Endothelial cell of umbilical vein (primary cell): ENCODE measurements around the gene HCFC1R1. TPM values are rescaled to one million over a fixed set of nuclear protein-coding genes. Genes with fewer than 3 reads are reported as not detected.

Source experiments
- BruUV-seq: library from RNA; stranded (reverse); fragments of 400-500 nt; replicated peaks from 2 replicates; lab custom pipeline; 2021; lab: Mats Ljungman, UMichigan
- CTCF ChIA-PET: fragments of 300-600, 350-600 bp; sonication (Branson Sonifier 250); formaldehyde crosslinking; loops from one replicate; lab custom pipeline; 2021; ENCODE audit warnings: antibody characterized with exemption, inconsistent platforms; lab: Charles Lee
- POLR2A ChIA-PET: fragments of 300-600, 350-600 bp; sonication (Branson Sonifier 250); formaldehyde crosslinking; loops from one replicate; lab custom pipeline; 2021; ENCODE audit warnings: antibody characterized with exemption, inconsistent platforms; lab: Charles Lee
- DNase-seq: peaks from one replicate; pipeline ENCODE4 v3.0.0-alpha.2; 2011; ENCODE audit warnings: low read depth, low spot score
- FAIRE-seq: peaks from 2 replicates; lab custom pipeline; 2011; peaks lifted over from hg19 to GRCh38; lab: Jason Lieb, UNC
- H2AFZ ChIP-seq: 2 replicates; pipeline ENCODE4 v1.6.0; 2012; ENCODE audit warnings: low read depth, low read length, control low read depth, inconsistent platforms
- H3K27ac ChIP-seq: 2 replicates; pipeline ENCODE4 v1.5.1; 2011; ENCODE audit warnings: low read depth, mild to moderate bottlenecking, control low read depth, low read length, moderate library complexity; ENCODE audit not compliant: insufficient read depth
- H3K27me3 ChIP-seq, 2 experiments: 2 replicates each; pipeline versions ENCODE4 v1.6.0 to v1.6.1; 2011; ENCODE audit warnings: low read length in 2 of 2, mixed read lengths in 1 of 2; ENCODE audit not compliant: control insufficient read depth in 2 of 2, insufficient read depth in 2 of 2
- H3K36me3 ChIP-seq, 2 experiments: 2 replicates in 1 of 2; 3 replicates in 1 of 2; pipeline ENCODE4 v1.5.1; 2011; ENCODE audit warnings: low read length in 2 of 2, mild to moderate bottlenecking in 1 of 2, moderate library complexity in 1 of 2; ENCODE audit not compliant: control insufficient read depth in 2 of 2, insufficient read depth in 2 of 2; ENCODE audit errors: extremely low read depth in 1 of 2
- H3K4me1 ChIP-seq: 3 replicates; pipeline ENCODE4 v1.5.1; 2011; ENCODE audit warnings: mild to moderate bottlenecking, low read length; ENCODE audit not compliant: control insufficient read depth, insufficient read depth; ENCODE audit errors: extremely low read depth
- H3K4me2 ChIP-seq: 2 replicates; pipeline ENCODE4 v1.6.1; 2011; ENCODE audit warnings: low read length, control low read depth, mixed read lengths; ENCODE audit not compliant: insufficient read depth
- H3K4me3 ChIP-seq, 3 experiments: fragments of 200-600 bp in 1 of 3; sonication (generic), shearing (Covaris generic) in 1 of 3; replicated peaks in 1 of 3; 2 replicates each; pipeline ENCODE4 v1.5.1; 2011 to 2016; ENCODE audit warnings: control low read depth in 3 of 3, low read length in 3 of 3, mild to moderate bottlenecking in 2 of 3, inconsistent platforms in 1 of 3, low read depth in 1 of 3, moderate library complexity in 1 of 3; ENCODE audit not compliant: insufficient read depth in 1 of 3
- H3K79me2 ChIP-seq: 2 replicates; pipeline ENCODE4 v1.6.0; 2012; ENCODE audit warnings: low read length, inconsistent platforms; ENCODE audit not compliant: control insufficient read depth, insufficient read depth
- H3K9ac ChIP-seq: replicated peaks from 2 replicates; pipeline ENCODE3; 2011; ENCODE audit warnings: low read length, control low read depth; ENCODE audit not compliant: insufficient read depth; ENCODE audit errors: extremely low read depth
- H3K9me1 ChIP-seq: replicated peaks from 3 replicates; pipeline ENCODE4 v1.6.0; 2011; ENCODE audit warnings: mild to moderate bottlenecking, low read length; ENCODE audit not compliant: control insufficient read depth, insufficient read depth; ENCODE audit errors: extremely low read depth
- H3K9me3 ChIP-seq: replicated peaks from 2 replicates; pipeline ENCODE4 v1.5.1; 2012; ENCODE audit warnings: low read length, inconsistent platforms; ENCODE audit not compliant: control insufficient read depth, insufficient read depth
- H4K20me1 ChIP-seq: replicated peaks from 2 replicates; pipeline ENCODE3; 2011; ENCODE audit warnings: mild to moderate bottlenecking, low read length; ENCODE audit not compliant: control insufficient read depth, insufficient read depth; ENCODE audit errors: extremely low read depth
- EZH2 ChIP-seq: IDR thresholded peaks from 2 replicates; pipeline ENCODE4 v1.6.1; 2012; ENCODE audit warnings: borderline replicate concordance, low read depth, mild to moderate bottlenecking, moderate library complexity, low read length, inconsistent platforms; ENCODE audit not compliant: severe bottlenecking
- FOS ChIP-seq: IDR thresholded peaks from 2 replicates; pipeline ENCODE4 v1.6.1; 2011; ENCODE audit warnings: mild to moderate bottlenecking, low read length, moderate library complexity, borderline replicate concordance; ENCODE audit not compliant: insufficient read depth
- GATA2 ChIP-seq: IDR thresholded peaks from 2 replicates; pipeline ENCODE4 v1.7.0; 2011; ENCODE audit warnings: low read depth, mild to moderate bottlenecking, moderate library complexity, mixed read lengths, low read length; ENCODE audit not compliant: insufficient read length, insufficient read depth
- JUN ChIP-seq: IDR thresholded peaks from 2 replicates; pipeline ENCODE4 v1.6.1; 2011; ENCODE audit warnings: borderline replicate concordance, low read depth; ENCODE audit not compliant: insufficient read length, insufficient read depth
- MYC ChIP-seq: IDR thresholded peaks from one replicate; pipeline ENCODE4 v1.6.1; 2011; ENCODE audit warnings: mild to moderate bottlenecking, low read depth, low read length
- POLR2A ChIP-seq: IDR thresholded peaks from 2 replicates; pipeline ENCODE4 v1.6.1; 2012; ENCODE audit warnings: low read depth, mild to moderate bottlenecking, control low read depth, low read length
- POLR2AphosphoS5 ChIP-seq: IDR thresholded peaks from 2 replicates; pipeline ENCODE4 v1.6.1; 2012; ENCODE audit warnings: low read depth, mild to moderate bottlenecking, control low read depth, low read length, moderate library complexity; ENCODE audit not compliant: insufficient read depth
- dilution Hi-C: fragments of 300-500 bp; cut with MboI; formaldehyde crosslinking; loops from one replicate; pipeline ENCODE4 v1.15.0; 2019; ENCODE audit warnings: low sequenced_read_pairs; ENCODE audit not compliant: extremely low pct_ligation_motif_present
- intact Hi-C: fragments of 100-400 bp; cut with micrococcal nuclease; formaldehyde crosslinking; loops from one replicate; pipeline ENCODE4 v1.10.0; 2022
- polyA plus RNA-seq, 4 experiments: library from polyadenylated mRNA; depleted of rRNA in 3 of 4; stranded (reverse) in 3 of 4; unstranded in 1 of 4; fragments of >200 nt; gene quantifications; 2 replicates each; pipeline versions ENCODE4 v1.2.1 to v1.2.3, GENCODE V29; 2011 to 2012; ENCODE audit warnings: missing spikeins in 1 of 4
- total RNA-seq: library from RNA; stranded (reverse); gene quantifications from 2 replicates; pipeline ENCODE4 v1.2.3, GENCODE V29; 2021
- TF ChIP-seq, protein P1 (sequence below): IDR thresholded peaks from 2 replicates; pipeline ENCODE4 v1.6.1; 2011; ENCODE audit not compliant: insufficient read depth, insufficient read length
- TF ChIP-seq, protein P2 (sequence below), 2 donors: IDR thresholded peaks; 1 replicate in 1 of 2; 2 replicates in 1 of 2; pipeline ENCODE4 v1.5.1; 2011; ENCODE audit warnings: low read length in 2 of 2, mild to moderate bottlenecking in 2 of 2, moderate library complexity in 2 of 2, control low read depth in 1 of 2, inconsistent platforms in 1 of 2, low read depth in 1 of 2; ENCODE audit not compliant: insufficient read depth in 1 of 2; ENCODE audit errors: extremely low read depth in 1 of 2

The HCFC1R1 gene
- total and polyA plus RNA-seq, 2 donors (not counting 3 experiments of a cell fraction or from before 2014, with no cell fraction given), result 28.7 to 49.3 TPM

- Histone ChIP-seq H3K9me1 (no peaks in the 10 kb centered on the region), H3K4me3 (no peak overlapping the region), H3K9me3 (no peaks in the 10 kb centered on the region), H3K27ac (no peak overlapping the region), H3K79me2 (no peaks in the 10 kb centered on the region), H3K36me3 (no peaks in the 10 kb centered on the region), H3K9ac (no peak overlapping the region), H2AFZ (no peak overlapping the region), H3K4me1 (peaks cover 2% of the 10 kb centered on the region), H3K27me3 (peaks cover 16 to 27% of the 10 kb centered on the region in 2 experiments), H3K4me2 (no peak overlapping the region), H4K20me1 (no peaks in the 10 kb centered on the region)
- TF ChIP-seq, protein P1, sequence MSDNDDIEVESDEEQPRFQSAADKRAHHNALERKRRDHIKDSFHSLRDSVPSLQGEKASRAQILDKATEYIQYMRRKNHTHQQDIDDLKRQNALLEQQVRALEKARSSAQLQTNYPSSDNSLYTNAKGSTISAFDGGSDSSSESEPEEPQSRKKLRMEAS, result no peak
- TF ChIP-seq FOS, result no peak
- TF ChIP-seq, protein P2, sequence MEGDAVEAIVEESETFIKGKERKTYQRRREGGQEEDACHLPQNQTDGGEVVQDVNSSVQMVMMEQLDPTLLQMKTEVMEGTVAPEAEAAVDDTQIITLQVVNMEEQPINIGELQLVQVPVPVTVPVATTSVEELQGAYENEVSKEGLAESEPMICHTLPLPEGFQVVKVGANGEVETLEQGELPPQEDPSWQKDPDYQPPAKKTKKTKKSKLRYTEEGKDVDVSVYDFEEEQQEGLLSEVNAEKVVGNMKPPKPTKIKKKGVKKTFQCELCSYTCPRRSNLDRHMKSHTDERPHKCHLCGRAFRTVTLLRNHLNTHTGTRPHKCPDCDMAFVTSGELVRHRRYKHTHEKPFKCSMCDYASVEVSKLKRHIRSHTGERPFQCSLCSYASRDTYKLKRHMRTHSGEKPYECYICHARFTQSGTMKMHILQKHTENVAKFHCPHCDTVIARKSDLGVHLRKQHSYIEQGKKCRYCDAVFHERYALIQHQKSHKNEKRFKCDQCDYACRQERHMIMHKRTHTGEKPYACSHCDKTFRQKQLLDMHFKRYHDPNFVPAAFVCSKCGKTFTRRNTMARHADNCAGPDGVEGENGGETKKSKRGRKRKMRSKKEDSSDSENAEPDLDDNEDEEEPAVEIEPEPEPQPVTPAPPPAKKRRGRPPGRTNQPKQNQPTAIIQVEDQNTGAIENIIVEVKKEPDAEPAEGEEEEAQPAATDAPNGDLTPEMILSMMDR (IDR thresholded peaks at IDR 0.05; ENCODE audit: extremely low read depth in 1 of 2, insufficient read depth in 1 of 2, low read depth in 1 of 2, low read length in 2 of 2), result no peak
- no peak for TF ChIP-seq POLR2AphosphoS5
- TF ChIP-seq JUN, result no peak
- TF ChIP-seq EZH2, result no peak
- no peak for TF ChIP-seq MYC
- TF ChIP-seq GATA2, result no peak
- TF ChIP-seq POLR2A, result no peak
- no peak for DNase-seq
- ChIA-PET POLR2A (no interaction called here), CTCF (interaction anchor here (3.4 to 14.7 kb wide), 2 partner anchors 19 to 80 kb away, joined by 13 to 200 read pairs; no protein-coding TSS in a partner anchor)
- no peak for FAIRE-seq
- intact Hi-C loops, result no loop called here
- dilution Hi-C loops, result no loop called here
- no TSS peak for BruUV-seq
Measured at GRCh38 chr16:3049921-3050481, 26.3 kb upstream of the HCFC1R1 start.
